K562 (cell line): ENCODE measurements around the gene BACE1. TPM values are rescaled to one million over a fixed set of nuclear protein-coding genes. Genes with fewer than 3 reads are reported as not detected.

Experiments
- BMI1 ChIP-seq: fragments of 150-350 bp; IDR thresholded peaks from 2 replicates; pipeline ENCODE4 v1.6.1; 2014; ENCODE audit warnings: low read length
- CCNT2 ChIP-seq: IDR thresholded peaks from 2 replicates; pipeline ENCODE4 v1.6.1; 2011; ENCODE audit warnings: borderline replicate concordance, low read depth, mild to moderate bottlenecking, moderate library complexity, mixed read lengths, low read length; ENCODE audit not compliant: insufficient read length; ENCODE audit errors: extremely low read depth
- DMBX1 ChIP-seq: fragments of 250-450 bp; sonication (Bioruptor Pico); IDR thresholded peaks from 2 replicates; pipeline ENCODE4 v1.8.0; 2022; ENCODE audit warnings: inconsistent platforms, mild to moderate bottlenecking, moderate library complexity, borderline replicate concordance
- HBP1 ChIP-seq: fragments of 450-650 bp; formaldehyde crosslinking; IDR thresholded peaks from 2 replicates; pipeline ENCODE4 v1.4.0; 2022; ENCODE audit warnings: missing genetic modification characterization
- NR3C1 ChIP-seq: sonication (generic); formaldehyde crosslinking; IDR thresholded peaks from 2 replicates; pipeline ENCODE4 v1.8.1; 2022; ENCODE audit warnings: missing genetic modification reagents
- POLR2H ChIP-seq: IDR thresholded peaks from 2 replicates; pipeline ENCODE4 v1.6.1; 2016; ENCODE audit warnings: missing genetic modification characterization, low read depth, mild to moderate bottlenecking, control low read depth, missing compliant biosample characterization, moderate library complexity
- RBM25 ChIP-seq: fragments of 200-400 bp; formaldehyde crosslinking; IDR thresholded peaks from 2 replicates; pipeline ENCODE4 v1.6.1; 2018; ENCODE audit warnings: low read length, low read depth, moderate library complexity; ENCODE audit not compliant: severe bottlenecking
- SMAD3 ChIP-seq: fragments of 450-650 bp; formaldehyde crosslinking; conservative IDR thresholded peaks from 2 replicates; pipeline ENCODE4 v1.4.0; 2020; ENCODE audit warnings: mild to moderate bottlenecking
- ZNF282 ChIP-seq: sonication (generic); formaldehyde crosslinking; IDR thresholded peaks from 2 replicates; pipeline ENCODE4 v1.8.1; 2023; ENCODE audit warnings: missing genetic modification reagents
- polyA plus RNA-seq, 8 experiments: library from polyadenylated mRNA; depleted of rRNA in 4 of 8; stranded (reverse) in 5 of 8; unstranded in 3 of 8; fragments of >200 nt; fragmentation: Nextera tagmentation in 2 of 8; fragmentation: Illumina TruSeq in 1 of 8; extraction: Ambion mirVana in 2 of 8; extraction: Trizol in 1 of 8; gene quantifications; 2 replicates each; pipeline versions ENCODE4 v1.2.1 to v1.2.3, GENCODE V29; 2011 to 2014; ENCODE audit warnings: inconsistent platforms in 1 of 8, missing spikeins in 1 of 8
- total RNA-seq, 7 experiments: library from RNA; depleted of rRNA in 6 of 7; stranded (reverse); fragments of >200 nt in 6 of 7; fragmentation: Illumina TruSeq in 2 of 7; extraction: Trizol in 2 of 7; gene quantifications; 2 replicates each; pipeline versions ENCODE4 v1.2.1 to v1.2.3, GENCODE V29; 2011 to 2021; ENCODE audit warnings: low replicate concordance in 1 of 7
- TF ChIP-seq, protein P1 (sequence below): fragments of 200-800 bp; sonication (Bioruptor generic); IDR thresholded peaks from 2 replicates; pipeline ENCODE4 v1.6.1; 2017; ENCODE audit warnings: missing genetic modification characterization, missing compliant biosample characterization
- TF ChIP-seq, protein P2 (sequence below): fragments of 250-450 bp; sonication (Bioruptor Pico); IDR thresholded peaks from 2 replicates; pipeline ENCODE4 v1.8.0; 2021; ENCODE audit warnings: borderline replicate concordance, mild to moderate bottlenecking, moderate library complexity; ENCODE audit not compliant: poor library complexity, severe bottlenecking

Gene BACE1
- total and polyA plus RNA-seq, 9 of the 15 experiments (the other 6 are each of a cell fraction or from before 2014, with no cell fraction given), result 0.01 to 0.25 (median 0.16) TPM; not detected in 5

DNA sequence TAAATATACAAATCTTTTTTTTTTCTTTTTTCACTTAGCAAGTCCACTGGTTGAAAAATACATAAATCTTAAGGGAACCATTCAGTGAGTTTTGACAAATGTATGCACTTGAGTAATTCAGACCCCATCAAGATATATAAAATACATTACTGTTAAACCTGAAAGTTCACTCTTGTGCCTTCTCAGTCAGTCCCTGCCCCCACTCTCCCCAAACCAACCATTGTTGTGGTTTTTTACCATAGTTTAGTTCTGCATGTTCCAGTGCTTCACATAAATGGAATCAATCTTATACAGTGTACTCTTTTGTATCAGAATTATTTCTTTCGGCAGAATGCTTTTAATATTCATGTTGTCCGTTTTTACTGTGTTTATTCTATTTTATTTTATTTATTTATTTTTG, 57.5 kb downstream of the BACE1 start (continued):
- TF ChIP-seq CCNT2 (no peak), ZNF282 (CRISPR knock-in tag) (no peak), HBP1 (CRISPR knock-in tag) (no peak), BMI1 (no peak), RBM25 (no peak), SMAD3 (CRISPR knock-in tag) (no peak), NR3C1 (no peak), DMBX1 (CRISPR knock-in tag) (no peak), POLR2H (tag) (no peak)
- TF ChIP-seq, protein P1, sequence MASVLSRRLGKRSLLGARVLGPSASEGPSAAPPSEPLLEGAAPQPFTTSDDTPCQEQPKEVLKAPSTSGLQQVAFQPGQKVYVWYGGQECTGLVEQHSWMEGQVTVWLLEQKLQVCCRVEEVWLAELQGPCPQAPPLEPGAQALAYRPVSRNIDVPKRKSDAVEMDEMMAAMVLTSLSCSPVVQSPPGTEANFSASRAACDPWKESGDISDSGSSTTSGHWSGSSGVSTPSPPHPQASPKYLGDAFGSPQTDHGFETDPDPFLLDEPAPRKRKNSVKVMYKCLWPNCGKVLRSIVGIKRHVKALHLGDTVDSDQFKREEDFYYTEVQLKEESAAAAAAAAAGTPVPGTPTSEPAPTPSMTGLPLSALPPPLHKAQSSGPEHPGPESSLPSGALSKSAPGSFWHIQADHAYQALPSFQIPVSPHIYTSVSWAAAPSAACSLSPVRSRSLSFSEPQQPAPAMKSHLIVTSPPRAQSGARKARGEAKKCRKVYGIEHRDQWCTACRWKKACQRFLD (CRISPR knock-in tag), result no peak
- TF ChIP-seq, protein P2, sequence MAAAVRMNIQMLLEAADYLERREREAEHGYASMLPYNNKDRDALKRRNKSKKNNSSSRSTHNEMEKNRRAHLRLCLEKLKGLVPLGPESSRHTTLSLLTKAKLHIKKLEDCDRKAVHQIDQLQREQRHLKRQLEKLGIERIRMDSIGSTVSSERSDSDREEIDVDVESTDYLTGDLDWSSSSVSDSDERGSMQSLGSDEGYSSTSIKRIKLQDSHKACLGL (CRISPR knock-in tag), result no peak
